DMS 273 treated with DMSO at 0.1 percent for 48 hours (cell line): Measurements from ENCODE around the gene MOSPD3.
"Not testable (repeated sequence)": the region's sequence is repeated elsewhere in the genome, so short reads cannot be mapped to it uniquely, and the experiment has no call there.

ENCODE experiments used
- DNase-seq: peaks from one replicate; lab custom pipeline; 2025; lab: John Stamatoyannopoulos, UW

Gene MOSPD3

DNA sequence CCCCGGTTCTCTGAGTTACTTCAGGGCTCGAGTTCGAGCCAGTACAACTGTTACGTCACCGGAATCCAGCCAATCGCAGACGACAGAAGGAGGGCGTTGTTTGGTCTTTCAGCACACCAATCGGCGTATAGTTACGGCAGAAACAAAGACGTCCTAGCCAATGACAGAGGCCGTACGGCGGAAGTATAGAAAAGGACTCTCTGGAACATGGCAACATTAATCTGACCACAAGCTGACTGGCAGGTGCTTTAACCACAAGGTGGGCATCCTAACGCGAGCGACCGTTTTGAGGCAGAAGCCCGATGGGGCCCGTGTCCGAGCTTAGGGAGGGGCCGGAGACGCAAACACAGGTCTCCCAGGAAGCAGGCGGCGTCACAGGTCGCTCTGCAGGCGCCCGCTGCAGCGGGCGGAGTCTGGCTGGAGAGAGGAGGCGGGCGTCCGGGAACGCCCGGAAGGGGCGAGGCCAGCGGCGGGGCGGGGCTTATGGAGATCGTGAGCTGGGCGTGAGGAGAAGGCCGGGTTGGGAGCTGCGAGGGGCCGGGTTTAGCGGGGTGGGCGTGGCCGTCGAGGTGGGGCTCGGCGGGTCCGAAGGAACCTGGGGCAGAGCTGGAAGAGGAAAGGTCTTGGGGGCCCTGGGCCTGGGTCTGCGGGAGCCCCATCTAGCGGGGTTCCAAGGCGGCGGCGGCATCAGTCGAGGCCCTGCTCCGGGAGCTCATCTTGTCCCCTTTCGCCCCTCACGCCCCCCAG lies at the start of gene MOSPD3:
MOSPD3 (plus strand) TSS at position 558 of the 747 bp plus-strand sequence. CDS start 252 bp downstream, outside the sequence.
- DNase-seq = peak; percentile 99

GRCh38 chr7:100563100-100563564 lies 49.2 kb upstream of the MOSPD3 start:
- no peak for DNase-seq

DNA sequence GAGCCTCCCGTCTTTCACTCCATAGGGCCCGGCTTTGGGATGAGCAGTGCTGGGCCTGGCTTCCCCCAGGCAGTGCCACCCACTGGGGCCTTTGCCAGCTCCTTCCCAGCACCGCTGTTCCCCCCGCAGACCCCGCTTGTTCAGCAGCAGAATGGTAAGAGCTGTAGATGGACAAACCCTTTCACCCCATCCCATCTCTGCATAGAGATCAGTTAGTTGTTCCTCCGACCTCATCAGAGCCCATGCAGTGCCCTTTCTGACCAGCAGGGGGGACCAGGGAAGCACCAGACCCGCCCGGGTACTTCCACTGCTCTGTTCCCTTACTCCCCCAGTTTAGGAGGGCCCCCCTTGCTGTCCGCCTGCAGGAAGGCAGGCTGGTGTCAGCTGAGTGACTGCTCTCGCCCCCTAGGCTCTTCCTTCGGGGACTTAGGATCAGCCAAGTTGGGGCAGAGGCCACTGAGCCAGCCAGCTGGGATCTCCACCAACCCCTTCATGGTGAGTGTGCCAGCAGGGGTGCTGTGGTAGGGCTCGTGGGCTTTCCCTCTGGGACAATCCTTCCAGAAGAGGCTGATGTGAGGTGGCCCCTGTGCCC lies 48.4 kb upstream of the MOSPD3 start:
- no peak for DNase-seq

- not testable (repeated sequence) for DNase-seq
These were observed 47.9 kb upstream of the MOSPD3 start for GRCh38 chr7:100564405-100564804.

DNA sequence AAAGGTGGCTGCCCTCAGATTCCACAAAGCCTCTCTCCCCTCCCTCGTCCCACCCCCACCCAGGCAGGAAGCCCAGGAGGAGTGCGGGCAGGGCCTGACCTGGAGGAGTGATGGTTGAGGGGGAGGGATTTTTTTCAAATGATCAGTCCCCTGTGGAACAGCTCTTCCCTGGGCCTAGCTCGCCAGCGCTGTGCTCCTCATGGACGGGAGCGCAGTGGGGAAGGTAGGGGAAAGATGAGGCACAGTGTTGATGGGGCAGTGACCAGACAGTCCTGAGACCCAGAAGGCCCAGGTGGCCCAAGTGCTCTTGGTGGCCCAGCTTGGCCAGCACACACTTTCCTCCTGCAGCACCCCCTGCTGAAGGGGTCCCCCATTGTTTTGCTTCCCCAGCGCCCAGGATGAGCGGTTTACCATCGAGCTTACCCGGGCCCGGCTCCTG lies 47.2 kb upstream of the MOSPD3 start:
- no peak for DNase-seq

GRCh38 chr7:100566018-100566531 lies 46.3 kb upstream of the MOSPD3 start:
- DNase-seq = no peak

- DNase-seq = no peak
These were observed 45.2 kb upstream of the MOSPD3 start for GRCh38 chr7:100567031-100567730.

DNA sequence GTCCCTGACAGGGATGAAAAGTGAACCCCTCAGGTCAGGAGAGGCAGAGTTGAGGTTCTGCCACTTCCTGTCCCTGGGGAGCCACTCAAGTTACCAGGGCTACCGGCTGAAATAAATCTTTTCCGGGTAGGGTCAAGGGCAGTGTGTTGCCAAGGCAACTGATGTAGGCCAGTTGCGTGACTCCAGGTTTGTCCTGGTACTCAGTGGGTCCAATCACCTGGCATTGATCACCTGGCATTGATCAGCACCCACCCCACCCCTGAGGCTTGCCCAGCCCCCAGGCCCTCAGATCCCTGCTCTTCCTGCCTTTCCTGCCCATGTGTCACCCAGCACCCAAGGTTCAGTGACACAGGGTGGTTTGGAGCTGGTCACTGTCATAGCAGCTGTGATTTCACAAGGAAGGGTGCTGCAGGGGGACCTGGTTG lies 44.6 kb upstream of the MOSPD3 start:
- DNase-seq = no peak

DNA sequence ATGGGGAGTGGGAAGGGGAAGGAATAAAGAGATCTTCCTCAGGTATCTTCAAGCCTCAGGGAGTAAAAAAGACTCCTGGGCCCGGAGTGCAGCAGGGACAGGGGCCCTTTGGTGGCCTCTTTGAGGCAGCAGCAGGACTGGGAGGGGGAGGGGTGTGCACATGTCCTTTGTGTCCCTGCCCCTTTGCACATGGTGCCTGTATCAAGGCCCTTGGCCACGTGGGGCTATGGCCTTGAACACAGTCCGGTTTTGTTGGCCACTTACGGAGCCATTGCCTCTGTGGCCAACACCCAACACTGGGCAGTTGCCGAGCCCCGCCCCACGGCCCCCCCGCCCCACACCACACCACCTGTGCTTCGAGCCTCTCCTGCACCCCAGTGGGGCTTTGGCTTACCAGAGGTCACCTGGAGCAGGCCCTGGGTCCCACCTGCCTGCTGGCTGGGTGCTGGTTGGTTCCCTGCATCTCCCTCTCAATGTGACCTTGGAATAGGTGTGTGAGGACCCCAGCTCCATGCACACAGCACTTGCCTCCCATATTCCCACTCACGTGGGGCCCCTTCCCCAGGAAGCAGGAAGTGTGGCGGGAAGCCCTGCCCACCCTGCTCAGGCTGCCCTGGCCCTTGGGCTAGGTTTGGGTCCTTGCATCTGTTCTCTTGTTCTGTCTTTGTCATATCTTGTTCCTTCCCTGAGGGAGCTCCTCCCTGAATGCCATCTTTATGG lies 44.0 kb upstream of the MOSPD3 start:
- DNase-seq = no peak

- DNase-seq = peak; percentile 47
These were observed 43.2 kb upstream of the MOSPD3 start for GRCh38 chr7:100568896-100569844.

- no peak for DNase-seq
These were observed 41.1 kb upstream of the MOSPD3 start for GRCh38 chr7:100570954-100571828.

GRCh38 chr7:100571829-100572116 lies 40.6 kb upstream of the MOSPD3 start:
- DNase-seq = no peak

DNA sequence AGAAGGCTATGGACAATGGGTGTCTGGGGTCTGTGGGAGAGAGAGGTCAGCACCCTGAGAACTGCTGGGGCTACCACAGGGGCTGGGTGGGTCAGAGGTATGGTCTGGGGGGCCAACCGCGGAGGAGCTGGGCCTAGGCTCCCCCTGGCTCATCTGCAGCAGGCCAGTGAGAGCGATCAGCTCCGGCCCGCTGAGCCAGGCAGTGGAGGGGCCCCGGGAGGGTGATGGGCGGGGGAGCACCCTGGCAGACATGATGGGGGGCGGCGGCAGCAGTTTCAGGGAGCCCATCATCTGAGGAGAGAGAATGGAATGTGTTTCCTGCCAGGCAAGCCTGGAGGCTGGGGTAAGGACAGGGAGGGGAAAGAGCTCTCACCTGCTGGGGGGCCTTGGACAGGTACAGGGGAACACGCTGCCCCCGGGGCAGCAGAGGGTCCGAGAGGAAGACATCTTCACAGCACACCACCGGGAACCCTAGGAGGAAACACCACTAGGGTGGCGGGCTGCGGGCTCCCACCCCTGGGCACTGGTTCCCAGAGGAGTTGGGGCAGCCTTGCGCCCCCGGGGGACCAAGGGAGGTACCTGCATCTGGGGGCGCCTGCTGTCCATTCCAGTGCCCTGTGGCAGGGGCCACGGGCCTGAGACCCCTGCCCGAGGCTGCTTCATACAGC lies 39.9 kb upstream of the MOSPD3 start:
- DNase-seq = no peak

GRCh38 chr7:100572949-100573675 lies 39.2 kb upstream of the MOSPD3 start:
- no peak for DNase-seq

DNA sequence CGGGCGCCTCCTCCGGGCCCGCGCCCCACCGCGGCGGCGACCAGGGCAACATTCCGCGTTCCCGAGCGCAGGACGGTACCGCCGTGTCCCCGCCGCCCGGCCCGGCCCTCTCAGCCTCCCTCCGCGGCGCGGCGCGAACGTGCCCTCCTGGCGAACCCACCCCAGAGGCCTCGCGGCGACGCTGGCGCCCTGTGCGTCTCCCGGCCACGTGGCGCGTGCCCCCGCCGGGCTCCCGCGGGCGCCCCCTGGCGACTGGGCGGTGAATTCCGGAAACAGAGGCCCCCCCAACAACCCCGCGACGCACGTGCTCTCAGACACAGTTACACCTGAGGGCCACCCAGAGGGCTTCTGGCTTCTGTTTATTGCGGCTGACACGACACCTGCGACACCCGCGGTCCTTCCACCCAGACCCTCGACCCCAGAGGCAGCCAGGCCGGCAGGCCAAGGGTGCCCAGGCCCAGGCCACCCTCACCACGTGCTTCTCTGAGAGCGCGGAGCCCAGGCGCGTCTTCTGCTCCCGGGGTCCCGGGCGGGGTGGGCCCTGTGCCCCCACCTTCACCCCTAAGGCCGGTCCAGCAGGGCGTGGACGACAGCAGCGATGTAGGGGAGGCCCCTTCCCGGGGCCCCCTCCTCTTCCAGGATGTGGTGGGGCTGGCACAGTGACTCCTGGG lies 38.5 kb upstream of the MOSPD3 start, which contains the start of gene SAP25:
SAP25 (minus strand) TSS at position 210 of the 671 bp plus-strand sequence; CDS start at position 52, 158 bp downstream.
- no peak for DNase-seq

- no peak for DNase-seq
These were observed 37.8 kb upstream of the MOSPD3 start for GRCh38 chr7:100574362-100575205.

- DNase-seq = no peak
These were observed 37.1 kb upstream of the MOSPD3 start for GRCh38 chr7:100575206-100575631.
